GM19099 (cell line): Measurements from ENCODE around the gene HYAL3.

Source experiments
- POLR2A ChIP-seq: IDR thresholded peaks from 3 replicates; pipeline ENCODE4 v1.6.1; 2011; ENCODE audit warnings: low read depth; ENCODE audit not compliant: insufficient read length; ENCODE audit errors: extremely low read depth

Gene HYAL3

GRCh38 chr3:50249457-50249856 lies 49.7 kb downstream of the HYAL3 start:
- TF ChIP-seq POLR2A: no peak

- no peak for TF ChIP-seq POLR2A
These were observed 50.8 kb downstream of the HYAL3 start for GRCh38 chr3:50248387-50248786.

- TF ChIP-seq POLR2A: no peak
These were observed 52.7 kb downstream of the HYAL3 start for GRCh38 chr3:50246517-50246954.

- no peak for TF ChIP-seq POLR2A
These were observed 53.2 kb downstream of the HYAL3 start for GRCh38 chr3:50245831-50246516.

- TF ChIP-seq POLR2A: no peak
These were observed 53.9 kb downstream of the HYAL3 start for GRCh38 chr3:50245251-50245745.

GRCh38 chr3:50243543-50243895 lies 55.7 kb downstream of the HYAL3 start:
- no peak for TF ChIP-seq POLR2A

GRCh38 chr3:50242851-50243542 lies 56.2 kb downstream of the HYAL3 start:
- TF ChIP-seq POLR2A: no peak
